Muscle of arm (tissue), 12 donors: ENCODE measurements around the gene TBK1. TPM values are rescaled to one million over a fixed set of nuclear protein-coding genes. Genes with fewer than 3 reads are reported as not detected.
A peak's percentile ranks its signal among the peaks of the same experiment; 100 is the strongest.

ENCODE experiments used
- DNase-seq: peaks from one replicate; pipeline ENCODE4 v3.0.0-alpha.2; 2013
- polyA plus RNA-seq, 12 donors: library from polyadenylated mRNA; unstranded; fragments of 120-200 nt; gene quantifications; one replicate each; pipeline ENCODE4 v1.2.1, GENCODE V29; 2013; ENCODE audit not compliant: insufficient read length in 12 of 12

The TBK1 gene
- polyA plus RNA-seq, 12 donors: 10.6 to 23.4 (median 17.3) TPM; not detected in 1

GRCh38 chr12:64450057-64450640, 1.8 kb upstream of the TBK1 start:
- no peak for DNase-seq

- peak; percentile 2 for DNase-seq
Measured at GRCh38 chr12:64450711-64451486, 1.0 kb upstream of the TBK1 start.

- DNase-seq: peak; percentile 32
Measured at GRCh38 chr12:64452559-64453329, 824 bp downstream of the TBK1 start.

- no peak for DNase-seq
Measured at GRCh38 chr12:64455506-64455905, 3.6 kb downstream of the TBK1 start.

- no peak for DNase-seq
Measured at GRCh38 chr12:64456119-64456518, 4.2 kb downstream of the TBK1 start.

- no peak for DNase-seq
Measured at GRCh38 chr12:64457032-64457431, 5.1 kb downstream of the TBK1 start.

- no peak for DNase-seq
Measured at GRCh38 chr12:64457466-64457865, 5.5 kb downstream of the TBK1 start.

- no peak for DNase-seq
Measured at GRCh38 chr12:64457923-64458322, 6.0 kb downstream of the TBK1 start.

GRCh38 chr12:64459394-64459891, 7.5 kb downstream of the TBK1 start:
- DNase-seq: peak; percentile 5

- no peak for DNase-seq
Measured at GRCh38 chr12:64461634-64462414, 9.9 kb downstream of the TBK1 start.

- no peak for DNase-seq
Measured at GRCh38 chr12:64466178-64466577, 14.3 kb downstream of the TBK1 start.

GRCh38 chr12:64468966-64469365, 17.0 kb downstream of the TBK1 start:
- DNase-seq: no peak

GRCh38 chr12:64469455-64470142, 17.7 kb downstream of the TBK1 start:
- peak; percentile 1 for DNase-seq

GRCh38 chr12:64470495-64470894, 18.6 kb downstream of the TBK1 start:
- no peak for DNase-seq

GRCh38 chr12:64473176-64473575, 21.3 kb downstream of the TBK1 start:
- DNase-seq: no peak

- no peak for DNase-seq
Measured at GRCh38 chr12:64475518-64475917, 23.6 kb downstream of the TBK1 start.

- DNase-seq: no peak
Measured at GRCh38 chr12:64476844-64477243, 24.9 kb downstream of the TBK1 start.

- no peak for DNase-seq
Measured at GRCh38 chr12:64478661-64479060, 26.7 kb downstream of the TBK1 start.

GRCh38 chr12:64480148-64480547, 28.2 kb downstream of the TBK1 start:
- no peak for DNase-seq

GRCh38 chr12:64486657-64487056, 34.7 kb downstream of the TBK1 start:
- DNase-seq: no peak

- DNase-seq: no peak
Measured at GRCh38 chr12:64491718-64492117, 39.8 kb downstream of the TBK1 start.
